DMS153 treated with DMSO at 0.1 percent for 48 hours (cell line): Measurements from ENCODE around the gene PDE8B.
"Not testable (repeated sequence)": the region's sequence is repeated elsewhere in the genome, so short reads cannot be mapped to it uniquely, and the experiment has no call there.

Experiments used
- DNase-seq: peaks from one replicate; lab custom pipeline; 2025; ENCODE audit not compliant: unreplicated experiment; lab: John Stamatoyannopoulos, UW

Gene PDE8B

GRCh38 chr5:77356740-77357139, 146.3 kb downstream of the PDE8B start:
- DNase-seq = no peak

GRCh38 chr5:77358255-77359205, 148.1 kb downstream of the PDE8B start:
- DNase-seq = no peak

- no peak for DNase-seq
Observed at GRCh38 chr5:77359231-77359630, 148.8 kb downstream of the PDE8B start.

- no peak for DNase-seq
Observed at GRCh38 chr5:77360381-77360780, 149.9 kb downstream of the PDE8B start.

GRCh38 chr5:77360973-77361372, 150.5 kb downstream of the PDE8B start:
- no peak for DNase-seq

- no peak for DNase-seq
Observed at GRCh38 chr5:77366717-77367500, 156.4 kb downstream of the PDE8B start.

- DNase-seq = no peak
Observed at GRCh38 chr5:77367741-77368140, 157.3 kb downstream of the PDE8B start.

GRCh38 chr5:77368367-77368766, 157.9 kb downstream of the PDE8B start:
- no peak for DNase-seq

- DNase-seq = no peak
Observed at GRCh38 chr5:77369566-77369965, 159.1 kb downstream of the PDE8B start.

- DNase-seq = no peak
Observed at GRCh38 chr5:77374686-77375085, 164.2 kb downstream of the PDE8B start.

GRCh38 chr5:77376609-77377300, 166.3 kb downstream of the PDE8B start:
- DNase-seq = no peak

- no peak for DNase-seq
Observed at GRCh38 chr5:77379558-77380061, 169.1 kb downstream of the PDE8B start.

GRCh38 chr5:77380636-77381035, 170.2 kb downstream of the PDE8B start:
- DNase-seq = no peak

- DNase-seq = not testable (repeated sequence)
Observed at GRCh38 chr5:77383336-77383735, 172.9 kb downstream of the PDE8B start.

GRCh38 chr5:77386340-77386739, 175.9 kb downstream of the PDE8B start:
- not testable (repeated sequence) for DNase-seq

- no peak for DNase-seq
Observed at GRCh38 chr5:77389746-77390145, 179.3 kb downstream of the PDE8B start.

GRCh38 chr5:77390221-77390620, 179.7 kb downstream of the PDE8B start:
- DNase-seq = no peak

GRCh38 chr5:77390795-77391194, 180.3 kb downstream of the PDE8B start:
- no peak for DNase-seq

GRCh38 chr5:77391240-77391765, 180.8 kb downstream of the PDE8B start:
- DNase-seq = no peak

GRCh38 chr5:77394064-77394715, 183.7 kb downstream of the PDE8B start:
- DNase-seq = no peak
